SK-N-SH treated with all-trans-retinoic acid at 6 μM for 48 hours (cell line): ENCODE results near the gene GNAZ.
A peak's percentile ranks its signal among the peaks of the same experiment; 100 is the strongest.

Experiments used
- ATAC-seq: fragments of 200-7000 bp; cut with Tn5 transposase; 3 replicates; pipeline ENCODE4 v1.9.1; 2020; ENCODE audit warnings: mild to moderate bottlenecking, moderate library complexity
- ARNTL ChIP-seq: fragments of 450-650 bp; formaldehyde crosslinking; IDR thresholded peaks from 2 replicates; pipeline ENCODE4 v1.5.0; 2020; ENCODE audit warnings: low read depth, mild to moderate bottlenecking, moderate library complexity, borderline replicate concordance
- BACH2 ChIP-seq: fragments of 250-450 bp; sonication (Bioruptor Pico); IDR thresholded peaks from 2 replicates; pipeline ENCODE4 v1.9.0; 2021; ENCODE audit warnings: mild to moderate bottlenecking, borderline replicate concordance
- CSDC2 ChIP-seq: fragments of 250-450 bp; sonication (Bioruptor Pico); IDR thresholded peaks from 2 replicates; pipeline ENCODE4 v1.5.0; 2020; ENCODE audit warnings: mild to moderate bottlenecking, moderate library complexity
- CSRNP3 ChIP-seq: fragments of 250-450 bp; sonication (Bioruptor Pico); IDR thresholded peaks from 2 replicates; pipeline ENCODE4 v1.5.1; 2021; ENCODE audit warnings: mild to moderate bottlenecking, moderate library complexity
- GLIS3 ChIP-seq: fragments of 250-450 bp; sonication (Bioruptor Pico); IDR thresholded peaks from 2 replicates; pipeline ENCODE4 v1.5.0; 2020; ENCODE audit warnings: mild to moderate bottlenecking, moderate library complexity
- ISL1 ChIP-seq: fragments of 250-450 bp; sonication (Bioruptor Pico); IDR thresholded peaks from 2 replicates; pipeline ENCODE4 v2.1.2; 2022; ENCODE audit warnings: mild to moderate bottlenecking, moderate library complexity
- OSR1 ChIP-seq: fragments of 250-450 bp; sonication (Bioruptor Pico); IDR thresholded peaks from 2 replicates; pipeline ENCODE4 v1.8.0; 2022; ENCODE audit warnings: moderate library complexity, mild to moderate bottlenecking, inconsistent platforms
- PATZ1 ChIP-seq: fragments of 250-450 bp; sonication (Bioruptor Pico); IDR thresholded peaks from 2 replicates; pipeline ENCODE4 v1.8.0; 2020; ENCODE audit warnings: mild to moderate bottlenecking, moderate library complexity, borderline replicate concordance
- POU6F1 ChIP-seq: fragments of 250-450 bp; sonication (Bioruptor Pico); IDR thresholded peaks from 2 replicates; pipeline ENCODE4 v1.8.0; 2021; ENCODE audit warnings: low read depth, mild to moderate bottlenecking, moderate library complexity, borderline replicate concordance
- RARB ChIP-seq: fragments of 250-450 bp; sonication (Bioruptor Pico); IDR thresholded peaks from 2 replicates; pipeline ENCODE4 v1.8.0; 2021; ENCODE audit warnings: mild to moderate bottlenecking, moderate library complexity
- SNAI2 ChIP-seq: fragments of 250-450 bp; sonication (Bioruptor Pico); IDR thresholded peaks from 2 replicates; pipeline ENCODE4 v1.5.0; 2020; ENCODE audit warnings: mild to moderate bottlenecking, moderate library complexity
- TCF4 ChIP-seq: fragments of 250-450 bp; sonication (Bioruptor Pico); IDR thresholded peaks from 2 replicates; pipeline ENCODE4 v1.8.0; 2021; ENCODE audit warnings: mild to moderate bottlenecking, moderate library complexity, borderline replicate concordance
- TOX ChIP-seq: fragments of 250-450 bp; sonication (Bioruptor Pico); IDR thresholded peaks from 2 replicates; pipeline ENCODE4 v1.8.0; 2021; ENCODE audit warnings: mild to moderate bottlenecking, moderate library complexity, borderline replicate concordance
- TSHZ2 ChIP-seq: fragments of 250-450 bp; sonication (Bioruptor Pico); IDR thresholded peaks from 2 replicates; pipeline ENCODE4 v1.5.0; 2020; ENCODE audit warnings: mild to moderate bottlenecking, moderate library complexity
- ZC3H10 ChIP-seq: fragments of 250-450 bp; sonication (Bioruptor Pico); IDR thresholded peaks from 2 replicates; pipeline ENCODE4 v1.5.1; 2021; ENCODE audit warnings: mild to moderate bottlenecking, moderate library complexity
- ZFP3 ChIP-seq: fragments of 250-450 bp; sonication (Bioruptor Pico); IDR thresholded peaks from 2 replicates; pipeline ENCODE4 v1.5.0; 2020; ENCODE audit warnings: mild to moderate bottlenecking, moderate library complexity
- ZFP30 ChIP-seq: fragments of 450-650 bp; formaldehyde crosslinking; IDR thresholded peaks from 2 replicates; pipeline ENCODE4 v1.5.0; 2022; ENCODE audit warnings: mild to moderate bottlenecking, moderate library complexity
- ZNF565 ChIP-seq: fragments of 450-650 bp; formaldehyde crosslinking; conservative IDR thresholded peaks from 2 replicates; pipeline ENCODE4 v1.5.0; 2020; ENCODE audit warnings: low read depth, mild to moderate bottlenecking, moderate library complexity
- ZNF8 ChIP-seq: fragments of 450-650 bp; formaldehyde crosslinking; IDR thresholded peaks from 2 replicates; pipeline ENCODE4 v1.5.0; 2020; ENCODE audit warnings: mild to moderate bottlenecking, moderate library complexity

The GNAZ gene

GRCh38 chr22:23112472-23113012, 42.2 kb downstream of the GNAZ start (continued):
- TF ChIP-seq ZNF8 (CRISPR knock-in tag) (no peak), ISL1 (no peak)

GRCh38 chr22:23113067-23113846, 42.9 kb downstream of the GNAZ start:
- TF ChIP-seq ZNF565 (no peak), CSRNP3 (CRISPR knock-in tag) (no peak), TCF4 (CRISPR knock-in tag) (peak; percentile 62; the same call in 1 of the 2 replicates)
- TF ChIP-seq, all 23 proteins: peak for 1
- ATAC-seq: peak; percentile 16; the same call in 2 of the 3 replicates

GRCh38 chr22:23113847-23114720, 43.8 kb downstream of the GNAZ start:
- TF ChIP-seq TOX (no peak), RARB (CRISPR knock-in tag) (no peak), ISL1 (no peak), BACH2 (CRISPR knock-in tag) (no peak), PATZ1 (CRISPR knock-in tag) (no peak), TSHZ2 (CRISPR knock-in tag) (no peak), SNAI2 (no peak), TCF4 (CRISPR knock-in tag) (no peak), CSRNP3 (CRISPR knock-in tag) (no peak), ZFP30 (CRISPR knock-in tag) (no peak), GLIS3 (no peak)
- no peak for ATAC-seq

GRCh38 chr22:23114721-23115020, 44.4 kb downstream of the GNAZ start:
- TF ChIP-seq BACH2 (CRISPR knock-in tag) (no peak), ZFP3 (CRISPR knock-in tag) (no peak), TCF4 (CRISPR knock-in tag) (no peak), ZNF8 (CRISPR knock-in tag) (no peak), ISL1 (no peak), PATZ1 (CRISPR knock-in tag) (no peak), ARNTL (CRISPR knock-in tag) (no peak), CSDC2 (CRISPR knock-in tag) (no peak), ZC3H10 (CRISPR knock-in tag) (no peak), POU6F1 (CRISPR knock-in tag) (no peak), OSR1 (no peak), ZFP30 (CRISPR knock-in tag) (no peak), GLIS3 (no peak)
- ATAC-seq: no peak
